Fibroblast of peridontal ligament (primary cell): ENCODE data around the gene TRAF1.
A peak's percentile ranks its signal among the peaks of the same experiment; 100 is the strongest.

Source experiments
- DNase-seq: peaks from one replicate; pipeline ENCODE4 v3.0.0-alpha.2; 2010; ENCODE audit errors: extremely low read depth

Gene TRAF1

DNA sequence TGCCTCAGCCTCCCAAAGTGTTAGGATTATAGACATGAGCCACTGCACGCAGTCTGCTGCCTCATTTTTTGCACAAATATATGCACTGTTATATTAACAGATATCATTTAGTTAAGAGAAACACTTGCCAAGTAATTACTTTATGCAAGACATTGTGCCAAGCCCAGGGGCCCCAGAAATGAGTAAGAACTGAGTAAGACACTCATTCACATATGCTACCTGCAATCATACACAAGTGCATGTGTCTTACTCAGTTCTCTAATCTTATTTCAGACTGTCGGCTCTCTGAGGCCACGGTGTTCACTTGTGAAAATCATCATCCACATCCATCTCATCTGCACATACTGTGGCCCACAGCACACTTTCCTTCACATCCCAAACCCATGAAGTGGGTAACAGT, 16.0 kb downstream of the TRAF1 start:
- no peak for DNase-seq

DNA sequence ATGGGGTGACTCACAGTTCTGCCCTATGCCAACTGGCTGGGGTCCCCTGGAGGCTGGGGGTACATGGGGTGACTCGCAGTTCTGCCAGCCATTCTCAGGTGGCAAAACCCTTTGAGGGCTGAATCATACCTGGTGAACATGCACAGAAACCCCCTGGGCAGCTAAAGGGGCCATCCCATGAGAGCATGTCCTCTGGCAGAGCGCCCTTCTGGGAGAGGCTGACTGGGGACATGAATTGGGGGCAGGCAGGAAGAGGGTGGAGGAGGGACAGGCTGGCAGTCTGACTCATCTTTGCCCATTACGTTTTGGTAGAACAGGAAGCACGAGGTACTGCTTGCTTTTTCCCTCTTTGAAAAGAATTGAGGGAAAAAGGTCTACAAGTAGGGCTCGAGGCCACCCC, 16.7 kb downstream of the TRAF1 start:
- DNase-seq = no peak

- DNase-seq = no peak
These were observed 21.1 kb downstream of the TRAF1 start for GRCh38 chr9:120905315-120906164.

- DNase-seq = no peak
These were observed 21.7 kb downstream of the TRAF1 start for GRCh38 chr9:120904978-120905301.

DNA sequence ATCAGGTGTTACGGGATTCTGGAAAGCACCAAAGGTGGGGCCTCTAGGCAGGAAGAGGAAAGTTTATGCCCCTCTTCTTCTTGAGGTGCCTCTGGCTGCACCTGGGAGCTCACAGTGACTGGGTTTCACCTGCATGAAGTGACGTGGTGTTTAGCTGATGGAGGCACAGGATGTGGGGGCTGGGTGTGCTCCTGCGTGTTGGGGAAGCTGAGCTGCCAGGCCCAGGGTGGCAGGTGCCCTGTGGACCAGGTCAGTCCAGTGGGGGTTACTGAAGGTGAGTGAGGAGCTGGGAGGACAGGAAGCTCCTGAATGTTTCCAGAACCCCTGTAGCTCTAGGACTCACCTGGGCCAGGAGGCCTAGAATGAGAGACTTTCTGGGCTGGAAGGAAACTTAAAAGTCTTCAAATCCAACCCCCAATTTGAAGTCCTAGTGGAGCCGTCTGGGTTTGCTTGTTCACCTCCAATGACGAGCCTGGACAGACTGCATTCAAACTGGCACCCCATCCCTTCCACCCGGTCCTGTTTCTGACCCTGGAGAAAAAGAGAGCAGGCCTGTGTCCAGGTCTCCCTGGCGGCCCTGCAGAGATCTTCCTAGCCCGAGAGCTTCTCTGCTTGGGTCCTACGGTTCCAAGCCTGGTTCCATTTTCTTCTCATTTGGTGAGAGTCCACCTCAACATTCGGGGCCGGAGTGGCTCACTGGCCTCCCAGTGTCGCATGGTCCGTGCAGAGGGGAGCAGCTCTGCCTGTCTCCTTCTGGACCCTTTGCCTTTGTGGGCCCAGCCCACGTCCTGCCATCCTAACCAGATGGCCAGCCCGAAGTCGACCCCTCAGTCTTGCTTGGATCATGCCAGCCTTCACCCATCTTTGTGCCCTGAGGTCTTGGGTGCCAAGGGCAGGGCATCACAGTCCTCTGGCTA, 22.3 kb downstream of the TRAF1 start:
- DNase-seq = no peak

DNA sequence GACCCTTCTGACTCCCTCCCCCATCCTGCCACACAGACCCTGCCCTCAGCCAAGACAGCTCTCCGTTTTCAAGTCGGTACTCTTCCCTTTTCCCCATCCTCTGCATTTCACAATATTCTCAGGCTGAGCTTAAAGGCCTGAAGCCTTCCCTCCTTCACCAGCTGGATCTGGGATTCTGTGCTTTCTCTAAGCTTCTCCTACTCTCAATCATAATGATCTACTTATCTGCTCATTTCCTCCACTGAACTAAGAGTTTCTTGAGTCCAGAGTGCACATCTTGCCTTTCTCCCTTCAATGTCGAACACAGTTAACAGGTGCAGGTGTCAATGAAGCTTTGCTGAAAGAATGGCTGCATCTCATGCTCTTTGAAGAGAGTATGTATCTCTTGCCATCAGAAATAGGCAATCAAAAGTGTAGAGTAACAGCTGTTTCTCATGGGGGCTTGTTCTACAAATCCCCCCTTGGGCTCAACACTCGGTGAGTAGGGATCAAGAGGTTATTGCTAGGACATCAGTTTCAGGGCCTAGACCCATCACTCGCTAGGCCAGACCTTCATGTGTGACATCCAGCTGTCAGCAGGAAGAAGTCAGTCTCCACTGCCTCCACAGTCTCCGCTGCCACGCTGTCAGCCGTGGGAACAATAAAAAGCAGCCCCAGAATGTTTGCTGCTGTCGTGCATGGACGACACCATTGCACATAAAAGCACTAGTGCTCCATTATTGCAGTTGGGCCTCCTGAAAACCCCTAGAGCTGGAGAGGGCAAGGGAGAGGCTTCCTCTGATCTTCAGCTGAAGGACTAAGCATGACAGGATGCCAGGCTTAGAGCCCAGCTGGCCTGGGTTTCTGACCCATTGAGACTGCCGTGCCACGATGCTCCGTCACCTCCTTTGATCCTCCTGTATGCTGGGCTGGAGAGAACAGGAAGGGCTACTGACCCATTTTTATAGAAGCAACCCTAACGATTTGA, 23.7 kb downstream of the TRAF1 start:
- no peak for DNase-seq

DNA sequence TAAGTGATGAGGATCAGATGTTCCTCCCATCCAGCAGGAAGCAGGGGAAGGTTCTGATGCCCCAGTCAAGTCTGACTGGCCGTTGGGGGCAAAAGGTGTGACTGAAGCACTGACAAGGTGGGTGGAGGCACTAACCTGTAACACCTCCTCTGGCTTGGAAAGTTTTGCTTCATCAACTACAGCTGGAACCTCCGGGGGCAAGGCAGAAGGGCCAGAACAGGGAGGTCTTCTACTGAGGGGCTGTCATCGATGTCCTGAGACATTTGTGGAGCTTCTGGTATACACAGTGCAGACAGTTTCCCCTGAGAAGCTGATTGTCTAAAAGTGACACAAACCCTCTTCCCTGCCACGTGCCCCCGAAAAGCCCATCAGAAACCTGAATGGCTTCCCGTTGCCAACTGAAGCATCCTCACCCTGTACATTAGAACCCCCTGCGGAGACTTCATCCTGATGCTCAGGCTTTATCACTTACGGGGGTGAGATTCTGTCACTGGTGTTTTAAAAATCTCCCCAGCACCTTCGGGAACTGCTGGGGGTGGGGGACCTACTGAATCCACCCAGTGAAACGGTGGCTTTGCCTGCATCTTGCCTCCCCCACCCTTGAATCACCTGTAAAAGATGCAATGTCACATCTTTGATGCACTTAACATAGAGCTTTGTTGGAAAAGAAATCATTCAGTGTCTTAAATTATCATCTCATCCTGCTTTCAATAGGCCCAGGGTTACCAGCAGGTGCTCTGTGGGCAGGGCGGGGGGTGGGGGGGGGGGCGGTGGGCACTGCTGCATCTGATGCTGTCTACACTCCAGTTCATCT, 24.6 kb downstream of the TRAF1 start:
- DNase-seq = no peak

DNA sequence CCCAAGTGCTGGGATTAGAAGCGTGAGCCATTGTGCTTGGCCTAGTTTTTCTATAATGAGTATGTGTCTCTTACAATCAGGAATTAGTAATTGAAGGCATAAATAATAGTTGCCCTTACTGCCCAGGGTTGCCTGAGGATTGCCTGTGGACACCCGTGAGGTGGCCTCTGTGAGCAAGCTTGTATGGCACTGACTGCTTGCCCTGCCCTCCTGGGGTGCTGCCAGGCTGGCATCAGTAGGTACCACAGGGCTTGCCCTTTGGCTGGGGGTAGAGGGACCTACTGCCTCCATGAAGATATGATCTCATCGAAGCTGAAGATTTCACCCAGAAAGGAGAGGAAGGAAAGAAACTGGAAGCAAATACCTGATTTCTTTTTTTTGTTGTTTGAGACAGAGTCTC, 25.8 kb downstream of the TRAF1 start:
- no peak for DNase-seq

GRCh38 chr9:120899490-120900068, 27.0 kb downstream of the TRAF1 start:
- no peak for DNase-seq

DNA sequence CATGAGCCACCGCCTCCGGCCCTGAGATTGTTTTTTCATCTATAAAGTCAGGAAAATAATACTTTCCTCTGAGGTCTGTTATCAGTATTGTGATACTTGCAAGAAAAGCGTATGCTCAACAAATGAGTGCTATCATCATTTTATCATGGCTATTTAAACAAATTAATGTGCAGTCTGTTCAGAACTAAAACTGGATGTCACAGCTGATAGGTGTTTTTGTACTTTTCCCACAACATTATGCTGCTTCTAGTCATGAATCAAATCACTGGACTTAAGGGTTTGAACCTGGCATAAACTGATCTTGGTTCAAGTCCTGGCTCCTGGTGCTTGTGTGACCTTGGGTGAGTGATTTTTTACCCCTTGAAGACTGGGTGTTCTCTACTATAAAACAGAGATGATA, 28.2 kb downstream of the TRAF1 start:
- no peak for DNase-seq

DNA sequence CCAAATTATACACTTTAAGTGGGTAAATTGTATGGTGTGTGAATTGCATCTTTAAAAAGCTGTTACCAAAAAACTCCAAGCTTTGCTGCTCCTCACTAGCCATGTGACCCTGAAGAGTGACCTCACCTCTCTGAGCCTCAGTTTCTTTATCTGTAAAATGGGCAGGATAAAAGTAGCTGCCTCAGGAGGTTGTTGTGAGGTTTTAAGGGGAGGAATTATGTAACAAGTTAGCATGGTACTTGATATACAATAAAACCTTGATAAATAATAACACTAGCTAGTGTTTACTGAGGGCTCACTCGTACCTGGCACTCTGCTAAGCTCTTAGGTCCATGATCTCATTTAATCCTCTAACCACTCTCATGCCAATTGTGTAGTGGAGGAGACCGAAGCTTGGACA, 30.6 kb downstream of the TRAF1 start:
- DNase-seq = no peak

DNA sequence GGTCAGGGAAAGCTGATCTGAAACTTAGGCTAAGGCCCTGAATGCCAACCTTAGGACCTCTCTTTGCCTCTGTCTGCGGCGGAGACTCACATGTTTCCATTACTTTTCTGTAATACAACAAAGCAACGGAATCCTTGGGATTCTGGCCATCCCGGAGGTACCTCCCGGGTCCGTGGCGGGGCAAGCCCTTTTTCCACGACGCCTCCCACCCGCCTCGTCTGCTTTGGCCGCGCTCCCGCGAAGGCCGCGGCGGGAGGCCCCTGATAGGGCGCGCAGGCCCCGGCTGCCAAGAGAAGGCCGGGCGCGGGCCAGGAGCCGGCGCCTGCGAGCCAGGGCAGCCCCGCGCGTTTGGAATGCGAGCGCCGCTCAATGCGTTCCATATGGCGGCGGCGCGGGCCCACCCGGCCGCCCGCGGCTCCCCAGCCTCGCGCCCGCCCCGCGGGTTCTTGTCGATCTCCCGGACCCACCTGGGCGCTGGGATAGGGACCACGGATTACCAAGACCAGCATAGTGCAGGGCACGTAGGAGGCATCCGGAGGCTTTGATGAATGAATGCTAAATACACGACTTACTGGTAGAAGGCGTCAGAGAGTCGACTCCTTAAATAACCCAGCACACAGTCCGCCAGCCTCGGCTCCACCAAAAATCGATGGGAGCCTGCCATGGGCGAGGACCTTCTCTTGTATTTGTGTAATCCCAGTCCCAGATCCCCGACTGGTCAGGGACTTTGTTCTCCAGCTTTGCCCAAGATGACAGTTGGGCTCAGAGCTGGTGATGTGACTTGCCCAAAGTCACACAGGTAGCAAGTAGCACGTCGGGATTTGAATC, 32.1 kb downstream of the TRAF1 start:
- no peak for DNase-seq

DNA sequence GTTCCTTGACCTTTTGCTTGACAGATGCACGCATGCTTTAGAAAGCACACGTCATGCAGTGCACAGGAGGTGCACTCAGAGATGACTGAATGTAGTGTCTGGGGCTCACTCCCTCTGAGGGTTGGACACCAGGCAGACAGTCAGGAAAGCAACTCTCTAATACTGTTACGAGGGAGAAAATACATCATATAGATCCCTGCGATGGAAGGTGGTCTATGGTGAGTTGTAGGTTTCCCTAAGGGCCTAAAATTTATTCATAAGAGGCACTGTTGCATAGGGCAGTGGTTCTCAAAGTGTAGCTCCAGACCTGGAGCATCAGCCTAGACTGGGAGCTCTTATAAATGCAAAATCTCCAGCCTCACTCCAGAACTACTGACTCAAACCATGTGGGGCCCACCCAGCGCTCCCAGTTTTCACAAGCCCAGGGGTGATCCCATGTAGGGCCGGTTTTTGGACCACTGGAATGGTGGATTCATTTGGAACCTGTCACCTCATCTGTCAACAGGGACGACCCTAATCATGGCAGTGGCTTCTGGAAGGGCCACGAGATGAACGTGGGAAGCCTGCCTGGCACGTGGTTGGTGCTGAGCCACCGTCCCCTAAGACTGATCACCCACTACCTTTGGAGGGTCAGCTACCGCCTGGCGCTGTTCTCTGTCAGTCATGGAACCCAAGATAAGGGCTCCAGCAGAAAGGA, 32.8 kb downstream of the TRAF1 start:
- no peak for DNase-seq

GRCh38 chr9:120892748-120893610, 33.6 kb downstream of the TRAF1 start:
- peak; percentile 63 for DNase-seq

- no peak for DNase-seq
These were observed 34.5 kb downstream of the TRAF1 start for GRCh38 chr9:120891884-120892747.

DNA sequence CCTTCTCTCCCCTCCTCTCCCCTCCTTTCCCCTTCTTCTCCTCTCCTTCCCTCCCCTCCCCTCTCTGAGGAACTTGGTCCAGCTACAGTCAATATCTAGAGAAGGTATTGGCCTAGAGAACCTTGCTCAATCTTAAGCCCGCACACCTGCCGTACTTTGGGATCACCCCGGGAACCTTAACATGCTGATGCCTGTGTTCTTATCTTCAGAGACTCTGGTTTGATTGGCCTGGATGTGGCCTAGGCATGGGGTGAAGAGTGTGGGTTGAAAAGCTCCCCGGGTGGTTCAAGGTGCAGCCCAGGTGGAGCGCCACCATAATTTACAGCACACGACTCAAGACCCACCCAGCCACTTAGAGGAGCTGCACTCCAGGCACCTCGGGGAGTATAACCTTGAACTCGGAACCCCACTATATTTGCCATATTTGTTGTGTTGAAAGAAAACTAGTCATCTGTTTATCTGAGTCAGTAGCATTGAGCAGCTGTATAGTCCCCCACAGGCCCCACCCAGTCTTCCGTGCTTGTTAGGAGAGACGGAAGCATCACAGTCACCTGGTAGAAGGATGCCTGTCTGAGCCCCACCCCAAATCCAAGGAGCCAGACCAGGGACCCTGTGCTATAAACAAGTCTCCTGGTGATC, 35.2 kb downstream of the TRAF1 start:
- DNase-seq = no peak
